Inflammatory macrophage treated with lipopolysaccharide for 1 hour (primary cell): Measurements from ENCODE around the gene BTBD8.
A peak's percentile ranks its signal among the peaks of the same experiment; 100 is the strongest.

ENCODE experiments used
- DNase-seq, 2 donors: peaks; one replicate each; pipeline ENCODE4 v3.0.0-alpha.2; 2020 to 2022

The BTBD8 gene

GRCh38 chr1:92201973-92202372, 121.8 kb downstream of the BTBD8 start:
- DNase-seq: peak; percentile 11 to 33

- no peak for DNase-seq
Measured at GRCh38 chr1:92203105-92203504, 123.0 kb downstream of the BTBD8 start.

DNA sequence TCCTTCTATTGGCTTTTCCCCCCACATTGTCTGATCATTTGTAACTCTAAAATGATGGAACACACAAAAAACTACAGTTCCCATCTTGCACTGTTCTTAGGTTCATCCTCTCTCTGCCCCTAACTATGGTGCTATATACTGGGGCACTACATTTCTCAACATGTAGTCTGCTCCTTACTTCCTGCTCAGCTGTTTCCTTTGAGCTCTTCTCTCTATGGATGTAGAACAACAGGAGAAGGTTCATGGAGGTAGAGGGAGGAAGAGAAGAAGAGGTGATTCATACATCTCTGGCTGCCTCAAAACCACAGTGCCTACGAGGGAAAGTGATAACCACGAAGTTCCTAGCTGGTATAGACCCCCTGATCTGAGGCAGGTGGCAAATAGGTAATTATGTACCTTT, 130.6 kb downstream of the BTBD8 start:
- no peak for DNase-seq

DNA sequence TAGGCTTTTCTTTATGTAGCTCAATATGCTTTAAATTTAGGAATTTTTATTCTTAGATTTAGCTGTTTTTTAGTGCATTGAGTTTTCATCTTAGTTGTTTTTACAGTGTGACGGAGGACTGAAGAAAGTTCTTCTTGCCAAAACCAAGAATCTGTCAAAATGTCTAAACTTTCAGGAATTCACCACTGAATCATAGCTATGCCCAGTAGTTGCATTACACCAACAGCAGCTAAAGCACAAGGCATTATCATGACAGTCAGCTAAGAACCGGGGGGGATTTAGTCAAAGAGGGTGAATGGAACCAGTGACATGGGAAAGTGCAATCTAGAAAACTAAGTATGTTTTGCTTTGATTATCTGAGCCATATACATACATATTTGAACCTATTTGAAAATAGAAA, 131.0 kb downstream of the BTBD8 start:
- no peak for DNase-seq

DNA sequence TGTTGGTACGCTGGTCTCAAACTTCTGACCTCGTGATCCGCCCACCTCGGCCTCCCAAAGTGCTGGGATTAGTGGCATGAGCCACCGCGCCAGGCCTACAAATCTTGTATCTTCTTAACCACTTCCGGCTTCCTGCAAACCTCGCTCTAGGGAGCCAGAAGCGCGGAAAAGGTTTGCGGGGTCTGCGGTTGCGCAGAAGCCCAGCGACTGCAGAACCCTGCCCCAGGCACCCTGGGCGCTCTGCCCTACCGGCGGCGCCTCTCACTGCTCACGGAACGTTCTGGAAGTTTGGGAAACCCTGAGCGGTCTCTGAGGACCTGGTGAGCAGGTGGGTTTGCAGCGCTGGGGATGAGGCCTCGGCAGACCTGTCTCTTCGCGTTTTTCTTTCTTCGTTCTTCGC, 137.6 kb downstream of the BTBD8 start, which contains the start of gene C1orf146:
Gene C1orf146, plus strand, starts transcription at position 195 of the 400 bp plus-strand sequence. CDS start 13,506 bp downstream, outside the sequence.
- no peak for DNase-seq

DNA sequence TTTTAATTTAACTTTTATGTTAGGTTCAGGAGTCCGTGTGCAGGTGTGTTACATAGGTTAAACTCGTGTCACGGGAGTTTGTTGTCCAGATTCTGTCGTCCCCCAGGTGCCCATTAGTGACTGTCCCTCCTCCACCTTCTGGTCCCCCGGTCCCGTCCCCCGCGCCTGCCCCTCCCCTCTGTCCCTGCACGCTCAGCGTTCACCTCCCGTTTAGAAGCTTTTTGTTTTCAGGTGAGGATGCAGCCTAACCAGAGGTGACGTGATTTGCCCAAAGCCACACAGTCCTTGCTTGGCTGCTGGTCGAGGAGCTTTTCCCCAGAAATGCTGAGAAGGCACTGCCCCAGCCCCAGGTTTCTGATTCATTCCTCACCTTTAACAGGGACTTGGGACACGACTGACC, 138.4 kb downstream of the BTBD8 start:
- no peak for DNase-seq

DNA sequence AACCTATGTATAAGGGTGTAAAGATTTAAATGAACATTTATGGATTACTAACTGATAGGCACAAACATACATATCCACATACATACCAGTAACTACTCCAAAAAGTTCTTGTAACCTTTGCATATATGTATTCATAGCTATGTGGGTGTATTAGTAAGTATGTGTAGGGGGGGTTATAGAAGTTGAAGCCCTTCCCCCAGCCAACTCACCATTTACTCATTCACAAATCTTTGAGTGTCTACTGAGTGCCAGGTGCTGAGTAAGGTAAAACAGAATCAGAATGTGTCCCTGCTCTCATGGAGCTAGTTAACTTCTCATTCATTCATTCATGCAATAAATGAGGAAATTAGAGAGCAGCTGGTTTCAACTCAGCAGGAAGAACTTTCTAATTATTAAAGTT, 138.9 kb downstream of the BTBD8 start:
- DNase-seq: no peak

DNA sequence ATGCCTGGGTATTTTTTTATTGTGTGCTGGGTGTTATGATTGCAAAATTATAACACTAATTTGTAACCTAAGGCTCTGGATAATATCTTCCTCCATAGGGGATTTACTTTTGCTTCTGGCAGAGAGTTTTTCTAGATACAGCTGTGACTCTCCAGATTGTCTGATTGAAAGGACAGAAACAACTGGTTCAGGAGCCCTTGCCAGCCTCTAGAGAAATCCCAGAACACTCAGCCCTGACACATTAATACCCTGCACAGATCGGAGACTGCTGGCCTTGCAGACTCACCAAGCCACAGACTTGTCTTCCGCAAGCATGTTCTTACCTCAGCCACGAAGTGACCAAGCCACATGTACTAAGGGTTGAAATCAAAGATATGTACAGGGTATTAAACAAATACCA, 148.3 kb downstream of the BTBD8 start:
- no peak for DNase-seq

DNA sequence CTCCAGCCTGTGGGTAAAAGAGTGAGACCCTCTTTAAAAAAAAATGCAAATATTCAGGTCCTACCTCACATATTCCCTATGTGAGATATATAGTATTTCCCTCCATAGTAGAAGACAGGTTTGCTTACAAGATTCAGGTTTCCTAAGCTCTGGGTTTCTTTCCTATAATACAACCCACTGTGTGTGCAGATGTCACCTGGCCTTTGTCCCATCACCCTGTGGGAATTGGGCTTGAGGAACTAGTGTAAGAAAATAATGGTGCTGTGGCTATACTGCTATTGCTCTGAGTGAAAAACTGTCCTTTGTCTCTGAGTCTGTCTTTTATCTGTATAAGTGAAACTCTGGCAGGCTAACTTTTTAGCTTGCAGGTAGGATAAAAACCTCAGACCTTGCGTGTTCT, 150.6 kb downstream of the BTBD8 start:
- no peak for DNase-seq
